K562 (cell line): Measurements from ENCODE around the gene FA2H. TPM values are rescaled to one million over a fixed set of nuclear protein-coding genes. Genes with fewer than 3 reads are reported as not detected.

Source experiments
- ATAC-seq: fragments of 200-7000 bp; cut with Tn5 transposase; 3 replicates; pipeline ENCODE4 v1.9.1; 2020; ENCODE audit warnings: moderate library complexity
- BruUV-seq: library from RNA; stranded (reverse); fragments of 400-500 nt; replicated peaks from 2 replicates; lab custom pipeline; 2021; lab: Mats Ljungman, UMichigan
- CTCF ChIA-PET: fragments of 300-600 bp; formaldehyde crosslinking; extraction: SDS; loops from one replicate; lab custom pipeline; 2021; ENCODE audit warnings: low intra/inter-chr PET ratio; lab: Yijun Ruan, JAX
- POLR2A ChIA-PET: fragments of 300-600, 350-650 bp; sonication (Branson Sonifier 250); formaldehyde crosslinking; extraction: SDS; loops from one replicate; lab custom pipeline; 2021; ENCODE audit warnings: antibody characterized with exemption, inconsistent platforms; lab: Yijun Ruan, JAX
- DNase-seq, 4 experiments: peaks; one replicate each; pipeline versions ENCODE4 v3.0.0 to v3.0.0-alpha.2; 2011 to 2018; ENCODE audit warnings: low spot score in 3 of 4, mixed read lengths in 3 of 4; ENCODE audit errors: extremely low read depth in 1 of 4
- FAIRE-seq: peaks from 2 replicates; lab custom pipeline; 2011; peaks lifted over from hg19 to GRCh38; lab: Jason Lieb, UNC
- H2AFZ ChIP-seq: 2 replicates; pipeline ENCODE4 v1.6.0; 2011; ENCODE audit warnings: low read depth, low read length, control low read depth, inconsistent platforms
- H3K27ac ChIP-seq: fragments of 200-600 bp; 3 replicates; pipeline ENCODE4 v1.8.0; 2011; ENCODE audit warnings: low read depth, mild to moderate bottlenecking, control low read depth, inconsistent platforms, low read length, moderate library complexity, mixed read lengths; ENCODE audit errors: extremely low read depth
- H3K27me3 ChIP-seq, 2 experiments: fragments of 300-600 bp in 1 of 2; 2 replicates in 1 of 2; 3 replicates in 1 of 2; pipeline versions ENCODE4 v1.6.0 to v1.8.0; 2011; ENCODE audit warnings: inconsistent platforms in 2 of 2, low read length in 2 of 2, mild to moderate bottlenecking in 1 of 2, mixed read lengths in 1 of 2, moderate library complexity in 1 of 2; ENCODE audit not compliant: control insufficient read depth in 2 of 2, insufficient read depth in 2 of 2
- H3K36me3 ChIP-seq: fragments of 300-600 bp; 3 replicates; pipeline ENCODE4 v1.8.0; 2011; ENCODE audit warnings: mild to moderate bottlenecking, low read length, inconsistent platforms; ENCODE audit not compliant: control insufficient read depth, insufficient read depth
- H3K4me1 ChIP-seq, 2 experiments: fragments of 200-600 bp in 1 of 2; replicated peaks in 1 of 2; 2 replicates in 1 of 2; 3 replicates in 1 of 2; pipeline versions ENCODE4 v1.5.1 to v1.8.0; 2011; ENCODE audit warnings: inconsistent platforms in 2 of 2, low read length in 2 of 2, mild to moderate bottlenecking in 1 of 2, mixed read lengths in 1 of 2, moderate library complexity in 1 of 2; ENCODE audit not compliant: control insufficient read depth in 2 of 2, insufficient read depth in 2 of 2
- H3K4me2 ChIP-seq: 2 replicates; pipeline ENCODE4 v1.6.1; 2011; ENCODE audit warnings: low read length, control low read depth, inconsistent platforms, mixed read lengths; ENCODE audit not compliant: insufficient read depth
- H3K4me3 ChIP-seq: fragments of 200-600 bp; sonication (generic), shearing (Covaris generic); 2 replicates; pipeline ENCODE4 v1.5.1; 2016; ENCODE audit warnings: control low read depth, inconsistent platforms
- H3K79me2 ChIP-seq: fragments of 200-600 bp; 3 replicates; pipeline ENCODE4 v1.8.0; 2011; ENCODE audit warnings: low read length, inconsistent platforms; ENCODE audit not compliant: control insufficient read depth, insufficient read depth
- H3K9ac ChIP-seq, 2 experiments: 2 replicates each; pipeline versions ENCODE4 v1.6.0 to v1.6.1; 2011; ENCODE audit warnings: low read depth in 2 of 2, low read length in 2 of 2, control low read depth in 1 of 2, inconsistent platforms in 1 of 2, mild to moderate bottlenecking in 1 of 2, mixed read lengths in 1 of 2; ENCODE audit not compliant: insufficient read depth in 1 of 2
- H3K9me1 ChIP-seq: one replicate; pipeline ENCODE4 v1.6.0; 2011; ENCODE audit warnings: inconsistent platforms, mild to moderate bottlenecking, low read length, moderate library complexity; ENCODE audit not compliant: control insufficient read depth, insufficient read depth
- H3K9me3 ChIP-seq: replicated peaks from 2 replicates; pipeline ENCODE4 v1.5.1; 2011; ENCODE audit warnings: low read depth, low read length, inconsistent platforms; ENCODE audit not compliant: control insufficient read depth, insufficient read depth
- H4K20me1 ChIP-seq: replicated peaks from 2 replicates; pipeline ENCODE4 v1.6.1; 2011; ENCODE audit warnings: low read length, inconsistent platforms, mixed read lengths; ENCODE audit not compliant: control insufficient read depth, insufficient read depth
- ARID4B ChIP-seq: sonication (generic); formaldehyde crosslinking; IDR thresholded peaks from 2 replicates; pipeline ENCODE4 v1.8.0; 2022; ENCODE audit warnings: mild to moderate bottlenecking, missing genetic modification reagents
- CAMTA2 ChIP-seq: fragments of 250-450 bp; sonication (Bioruptor Pico); conservative IDR thresholded peaks from 2 replicates; pipeline ENCODE4 v1.5.1; 2022
- CBFA2T2 ChIP-seq: fragments of 450-650 bp; conservative IDR thresholded peaks from 2 replicates; pipeline ENCODE4 v1.6.1; 2017; ENCODE audit warnings: mild to moderate bottlenecking
- CEBPG ChIP-seq, 3 experiments: fragments of 200-800 bp in 1 of 3; sonication (Bioruptor generic) in 1 of 3; sonication (generic) in 1 of 3; formaldehyde crosslinking in 1 of 3; IDR thresholded peaks in 2 of 3; conservative IDR thresholded peaks in 1 of 3; 2 replicates each; pipeline versions ENCODE4 v1.6.1 to v1.8.0; 2016 to 2022; ENCODE audit warnings: missing compliant biosample characterization in 2 of 3, missing genetic modification characterization in 2 of 3, mild to moderate bottlenecking in 1 of 3, missing genetic modification reagents in 1 of 3
- CREB1 ChIP-seq, 2 experiments: sonication (generic) in 1 of 2; formaldehyde crosslinking in 1 of 2; IDR thresholded peaks; 2 replicates each; pipeline versions ENCODE4 v1.6.1 to v1.8.0; 2012 to 2022; ENCODE audit warnings: inconsistent platforms in 1 of 2, mild to moderate bottlenecking in 1 of 2, missing genetic modification reagents in 1 of 2, moderate library complexity in 1 of 2
- ETS2 ChIP-seq: IDR thresholded peaks from 2 replicates; pipeline ENCODE4 v1.6.1; 2016; ENCODE audit warnings: borderline replicate concordance, missing genetic modification characterization, mild to moderate bottlenecking, moderate library complexity, missing compliant biosample characterization; ENCODE audit not compliant: poor library complexity, severe bottlenecking
- HMG20A ChIP-seq: fragments of 450-650 bp; formaldehyde crosslinking; conservative IDR thresholded peaks from 2 replicates; pipeline ENCODE4 v1.4.0; 2020; ENCODE audit warnings: mild to moderate bottlenecking, mixed read lengths
- HNRNPL ChIP-seq: fragments of 200-400 bp; formaldehyde crosslinking; IDR thresholded peaks from 2 replicates; pipeline ENCODE4 v1.6.1; 2017; ENCODE audit warnings: low read depth, mild to moderate bottlenecking, low read length
- NBN ChIP-seq: fragments of 450-650 bp; IDR thresholded peaks from 2 replicates; pipeline ENCODE4 v1.6.1; 2016; ENCODE audit warnings: low read depth, mild to moderate bottlenecking
- NFRKB ChIP-seq: fragments of 450-650 bp; IDR thresholded peaks from 2 replicates; pipeline ENCODE4 v1.6.1; 2016; ENCODE audit warnings: low read depth
- OTX1 ChIP-seq: fragments of 450-650 bp; formaldehyde crosslinking; IDR thresholded peaks from 2 replicates; pipeline ENCODE4 v1.4.0; 2022; ENCODE audit warnings: mild to moderate bottlenecking
- POLR2A ChIP-seq: fragments of 450-650 bp; conservative IDR thresholded peaks from 2 replicates; pipeline ENCODE4 v1.6.1; 2016
- TAF9B ChIP-seq: fragments of 450-650 bp; IDR thresholded peaks from 2 replicates; pipeline ENCODE4 v1.6.1; 2018; ENCODE audit warnings: mild to moderate bottlenecking; ENCODE audit not compliant: partially characterized antibody
- ZNF174 ChIP-seq: fragments of 250-450 bp; sonication (Bioruptor Pico); IDR thresholded peaks from 2 replicates; pipeline ENCODE4 v1.4.0; 2020; ENCODE audit warnings: mild to moderate bottlenecking
- ZNF280A ChIP-seq: fragments of 450-650 bp; IDR thresholded peaks from 2 replicates; pipeline ENCODE4 v1.6.1; 2018; ENCODE audit warnings: mild to moderate bottlenecking, low read depth; ENCODE audit not compliant: partially characterized antibody
- ZNF282 ChIP-seq: sonication (generic); formaldehyde crosslinking; IDR thresholded peaks from 2 replicates; pipeline ENCODE4 v1.8.1; 2023; ENCODE audit warnings: missing genetic modification reagents
- ZNF76 ChIP-seq: fragments of 250-450 bp; sonication (Bioruptor Pico); IDR thresholded peaks from 2 replicates; pipeline ENCODE4 v1.4.0; 2020; ENCODE audit warnings: mild to moderate bottlenecking, moderate library complexity, borderline replicate concordance
- ZNF785 ChIP-seq: fragments of 250-450 bp; sonication (Bioruptor Pico); IDR thresholded peaks from 2 replicates; pipeline ENCODE4 v1.4.0; 2020; ENCODE audit warnings: mild to moderate bottlenecking
- WGBS: fragments of 100-300 bp; shearing (Covaris generic); methylation state at CpG from one replicate; pipeline ENCODE4 v1.1.6; 2016; ENCODE audit warnings: low coverage, mixed read lengths; ENCODE audit not compliant: insufficient coverage; ENCODE audit errors: missing lambda C conversion rate; 5-methylcytosine and 5-hydroxymethylcytosine counted together
- in situ Hi-C: fragments of 300-500 bp; cut with MboI; formaldehyde crosslinking; loops from 4 replicates; pipeline ENCODE4 v1.15.0; 2018; ENCODE audit warnings: inconsistent platforms, mixed read lengths
- intact Hi-C: fragments of 100-400 bp; cut with micrococcal nuclease; formaldehyde crosslinking; loops from 2 replicates; pipeline ENCODE4 v1.14.2; 2022
- polyA plus RNA-seq, 8 experiments: library from polyadenylated mRNA; depleted of rRNA in 4 of 8; stranded (reverse) in 5 of 8; unstranded in 3 of 8; fragments of >200 nt; fragmentation: Nextera tagmentation in 2 of 8; fragmentation: Illumina TruSeq in 1 of 8; extraction: Ambion mirVana in 2 of 8; extraction: Trizol in 1 of 8; gene quantifications; 2 replicates each; pipeline versions ENCODE4 v1.2.1 to v1.2.3, GENCODE V29; 2011 to 2014; ENCODE audit warnings: inconsistent platforms in 1 of 8, missing spikeins in 1 of 8
- total RNA-seq, 7 experiments: library from RNA; depleted of rRNA in 6 of 7; stranded (reverse); fragments of >200 nt in 6 of 7; fragmentation: Illumina TruSeq in 2 of 7; extraction: Trizol in 2 of 7; gene quantifications; 2 replicates each; pipeline versions ENCODE4 v1.2.1 to v1.2.3, GENCODE V29; 2011 to 2021; ENCODE audit warnings: low replicate concordance in 1 of 7

Gene FA2H
- total and polyA plus RNA-seq, 9 of the 15 experiments (the other 6 are each of a cell fraction or from before 2014, with no cell fraction given) = not detected

- no TSS peak for BruUV-seq
- POLR2A ChIA-PET = interaction anchor here (0.7 kb wide), 1 partner anchor 570 kb away, joined by 4 read pairs; no protein-coding TSS in a partner anchor
- intact Hi-C loops = no loop called here
- in situ Hi-C loops = no loop called here
- ATAC-seq (no peak), FAIRE-seq (no peak), DNase-seq (no peak)
- H3K4me1 ChIP-seq = peaks cover 0 to 6% of the 10 kb centered on the region in 2 experiments; a peak in 1 of 5 replicates
- CTCF ChIA-PET = interaction anchor here (0.7 kb wide), 1 partner anchor 51 kb away, joined by 3 read pairs; no protein-coding TSS in a partner anchor
- H3K9me1 ChIP-seq = no peaks in the 10 kb centered on the region
- H2AFZ ChIP-seq = no peak overlapping the region
- no peak for TF ChIP-seq ARID4B
- TF ChIP-seq HMG20A = no peak
- no peak for TF ChIP-seq POLR2A
- no peak for TF ChIP-seq NFRKB
- TF ChIP-seq OTX1 (CRISPR knock-in tag) = no peak
- TF ChIP-seq ZNF174 (CRISPR knock-in tag) = no peak
- TF ChIP-seq HNRNPL = no peak
- TF ChIP-seq TAF9B = no peak
- TF ChIP-seq CBFA2T2 = no peak
- no peak for TF ChIP-seq NBN
- no peak for TF ChIP-seq ZNF76 (CRISPR knock-in tag)
- TF ChIP-seq ZNF280A = no peak
- TF ChIP-seq CEBPG (CRISPR knock-in tag; IDR thresholded peaks at IDR 0.05) = no peak
- no peak for TF ChIP-seq CEBPG (tag; conservative IDR thresholded peaks at IDR 0.05 in 1 of 2, IDR thresholded peaks at IDR 0.05 in 1 of 2)
- no peak for TF ChIP-seq ZNF282
- TF ChIP-seq CREB1 (IDR thresholded peaks at IDR 0.05) = no peak
- no peak for TF ChIP-seq CREB1 (CRISPR knock-in tag; IDR thresholded peaks at IDR 0.05)
- no peak for TF ChIP-seq ETS2 (tag)
- no peak for TF ChIP-seq ZNF785
- TF ChIP-seq CAMTA2 = no peak
- H3K4me2 ChIP-seq = no peak overlapping the region
- no peaks in the 10 kb centered on the region for H4K20me1 ChIP-seq
- H3K4me3 ChIP-seq = no peak overlapping the region
- no peaks in the 10 kb centered on the region for H3K9me3 ChIP-seq
- H3K36me3 ChIP-seq = no peaks in the 10 kb centered on the region
- H3K79me2 ChIP-seq = no peaks in the 10 kb centered on the region
- peaks cover 20 to 50% of the 10 kb centered on the region in 2 experiments; a peak in 3 of 5 replicates for H3K27me3 ChIP-seq
- no peak overlapping the region for H3K9ac ChIP-seq
- no peak overlapping the region for H3K27ac ChIP-seq
- 4% methylated on average over 3 of the region's 3 CpGs for WGBS
Measured at GRCh38 chr16:74759564-74759963, 15.1 kb downstream of the FA2H start.
